Right cardiac atrium (tissue), 5 donors: Measurements from ENCODE around the gene FMC1. TPM values are rescaled to one million over a fixed set of nuclear protein-coding genes. Genes with fewer than 3 reads are reported as not detected.
"Not testable (repeated sequence)": the region's sequence is repeated elsewhere in the genome, so short reads cannot be mapped to it uniquely, and the experiment has no call there.

ENCODE experiments used
- ATAC-seq, 2 donors: fragments of 200-7000 bp; cut with Tn5 transposase; one replicate each; pipeline versions ENCODE4 v1.8.0 to v1.9.1; 2020; ENCODE audit warnings: moderate library complexity in 2 of 2, mild to moderate bottlenecking in 1 of 2
- DNase-seq, 3 donors: peaks; one replicate each; pipeline ENCODE4 v3.0.0-alpha.2; 2020
- H3K27ac ChIP-seq: one replicate; pipeline ENCODE4 v1.5.1; 2013; ENCODE audit warnings: mild to moderate bottlenecking, low read length, control low read depth, moderate library complexity
- H3K27me3 ChIP-seq: one replicate; pipeline ENCODE4 v1.6.1; 2013; ENCODE audit not compliant: control insufficient read depth, insufficient read depth
- H3K4me1 ChIP-seq: one replicate; pipeline ENCODE4 v1.6.1; 2013; ENCODE audit warnings: low read length; ENCODE audit not compliant: control insufficient read depth, insufficient read depth
- H3K4me3 ChIP-seq: one replicate; pipeline ENCODE4 v1.5.1; 2013; ENCODE audit warnings: low read length, control low read depth
- H3K9me3 ChIP-seq: one replicate; pipeline ENCODE4 v1.6.1; 2013; ENCODE audit warnings: low read length; ENCODE audit not compliant: control insufficient read depth
- WGBS: extraction: QIAGEN DNeasy Blood & Tissue Kit; methylation state at CpG from one replicate; pipeline ENCODE4 v1.1.7; 2013; 5-methylcytosine and 5-hydroxymethylcytosine counted together
- intact Hi-C, 4 donors: fragments of 100-400 bp; cut with DNase I; formaldehyde crosslinking; loops; one replicate each; pipeline versions ENCODE4 v1.11.0 to v1.14.0; 2022 to 2023
- polyA plus RNA-seq: library from polyadenylated mRNA; stranded (reverse); fragments of 200-250 nt; gene quantifications from one replicate; pipeline ENCODE4 v1.2.3, GENCODE V29; 2013
- total RNA-seq, 4 donors: library from RNA; stranded (reverse); fragmentation: NEBNext Ultra II Directional; extraction: Animal tissue kit (Norgen Biotek cat#: 25700); gene quantifications; one replicate each; pipeline ENCODE4 v1.2.1, GENCODE V29; 2021
- donor health status: healthy with polysubstance abuse.
- donor health status: DM: no; HTN: yes; CAD: no.
- donor health status: DM: no; HTN: no; CAD: no.
- donor health status: DM: no; HTN: yes; CAD: no; lungs with severe emphysema.
- donor health status: DM: yes; HTN: yes; CAD: no.

Gene FMC1
- total and polyA plus RNA-seq, 5 donors, result 30.7 to 67.4 (median 48.7) TPM

- no peaks in the 10 kb centered on the region for H3K4me1 ChIP-seq
- peak; percentile 98 to 99 (median 99) for DNase-seq
- peak overlapping the region; percentile 75 for H3K4me3 ChIP-seq
- no peaks in the 10 kb centered on the region for H3K9me3 ChIP-seq
- H3K27ac ChIP-seq, result peak overlapping the region; percentile 95
- no peaks in the 10 kb centered on the region for H3K27me3 ChIP-seq
- peak; percentile 91 to 96 for ATAC-seq
- WGBS, result 2% methylated on average over 66 of the region's 66 CpGs
- intact Hi-C loops, result loop anchor here in 1 of 4 donors (1.0 kb wide), 1 partner anchor 19 kb away; the partner anchor contains the start of gene LUC7L2
Observed at GRCh38 chr7:139340037-139340807, 915 bp upstream of the FMC1 start.

- ATAC-seq (no peak), DNase-seq (peak in 1 of 3 donors; percentile 76)
- H3K27ac ChIP-seq, result peak overlapping the region; percentile 95
- H3K4me1 ChIP-seq, result no peaks in the 10 kb centered on the region
- intact Hi-C loops, result loop anchor here in 1 of 4 donors (1.0 kb wide), 1 partner anchor 19 kb away; the partner anchor contains the start of gene LUC7L2
- WGBS, result under 1% methylated on average over 9 of the region's 9 CpGs
- no peaks in the 10 kb centered on the region for H3K27me3 ChIP-seq
- H3K4me3 ChIP-seq, result peak overlapping the region; percentile 75
- H3K9me3 ChIP-seq, result no peaks in the 10 kb centered on the region
Observed at GRCh38 chr7:139340808-139341057, 404 bp upstream of the FMC1 start.

GRCh38 chr7:139341776-139342226, 664 bp downstream of the FMC1 start:
- DNase-seq (no peak), ATAC-seq (no peak)
- 0% methylated on average over 9 of the region's 9 CpGs for WGBS
- H3K27ac ChIP-seq, result peak overlapping the region; percentile 95
- no peaks in the 10 kb centered on the region for H3K27me3 ChIP-seq
- no peaks in the 10 kb centered on the region for H3K4me1 ChIP-seq
- H3K9me3 ChIP-seq, result no peaks in the 10 kb centered on the region
- peak overlapping the region; percentile 75 for H3K4me3 ChIP-seq
- intact Hi-C loops, result no loop called here

GRCh38 chr7:139345042-139345441, 3.9 kb downstream of the FMC1 start:
- WGBS, result 95% methylated on average over 1 of the region's 1 CpG
- H3K4me1 ChIP-seq, result no peaks in the 10 kb centered on the region
- H3K27me3 ChIP-seq, result no peaks in the 10 kb centered on the region
- no peak for ATAC-seq
- DNase-seq, result no peak
- intact Hi-C loops, result no loop called here
- H3K27ac ChIP-seq, result no peak overlapping the region
- no peaks in the 10 kb centered on the region for H3K9me3 ChIP-seq
- H3K4me3 ChIP-seq, result no peak overlapping the region

- H3K27ac ChIP-seq, result no peak overlapping the region
- H3K4me1 ChIP-seq, result no peaks in the 10 kb centered on the region
- H3K27me3 ChIP-seq, result no peaks in the 10 kb centered on the region
- ATAC-seq (no peak), DNase-seq (no peak)
- H3K4me3 ChIP-seq, result no peak overlapping the region
- no peaks in the 10 kb centered on the region for H3K9me3 ChIP-seq
- 74% methylated on average over 2 of the region's 2 CpGs for WGBS
- intact Hi-C loops, result no loop called here
Observed at GRCh38 chr7:139351027-139351426, 9.9 kb downstream of the FMC1 start.

- DNase-seq (no peak), ATAC-seq (no peak)
- no peak overlapping the region for H3K27ac ChIP-seq
- no peaks in the 10 kb centered on the region for H3K9me3 ChIP-seq
- no peaks in the 10 kb centered on the region for H3K27me3 ChIP-seq
- no peak overlapping the region for H3K4me3 ChIP-seq
- intact Hi-C loops, result no loop called here
- 95% methylated on average over 2 of the region's 2 CpGs for WGBS
- no peaks in the 10 kb centered on the region for H3K4me1 ChIP-seq
Observed at GRCh38 chr7:139354729-139355128, 13.6 kb downstream of the FMC1 start.

- Histone ChIP-seq H3K27me3 (no peaks in the 10 kb centered on the region), H3K4me3 (no peak overlapping the region), H3K9me3 (no peaks in the 10 kb centered on the region), H3K4me1 (no peaks in the 10 kb centered on the region), H3K27ac (no peak overlapping the region)
- 93% methylated on average over 1 of the region's 1 CpG for WGBS
- DNase-seq, result no peak
- intact Hi-C loops, result no loop called here
- ATAC-seq, result no peak
Observed at GRCh38 chr7:139355320-139355719, 14.2 kb downstream of the FMC1 start.

GRCh38 chr7:139357729-139358506, 16.8 kb downstream of the FMC1 start:
- H3K9me3 ChIP-seq, H3K27me3 ChIP-seq, H3K4me1 ChIP-seq, ATAC-seq, intact Hi-C loops, DNase-seq, H3K4me3 ChIP-seq, H3K27ac ChIP-seq: not testable (repeated sequence)
- WGBS, result 91% methylated on average over 27 of the region's 27 CpGs

GRCh38 chr7:139358541-139359365, 17.6 kb downstream of the FMC1 start:
- peak overlapping the region; percentile 80 for H3K4me3 ChIP-seq
- H3K9me3 ChIP-seq, result no peaks in the 10 kb centered on the region
- H3K27me3 ChIP-seq, result no peaks in the 10 kb centered on the region
- ATAC-seq (peak; percentile 8 to 30), DNase-seq (no peak)
- H3K27ac ChIP-seq, result peak overlapping the region; percentile 95
- H3K4me1 ChIP-seq, result peaks cover 7% of the 10 kb centered on the region
- 2% methylated on average over 39 of the region's 39 CpGs for WGBS
- intact Hi-C loops, result loop anchor here in 1 of 4 donors (1.0 kb wide), 1 partner anchor 18 kb away; no protein-coding TSS in a partner anchor

GRCh38 chr7:139359366-139360209, 18.5 kb downstream of the FMC1 start, which contains the start of gene LUC7L2:
Gene LUC7L2 (plus strand): TSS chr7:139359894. CDS start chr7:139360262, 368 bp downstream.
- H3K27me3 ChIP-seq, result no peaks in the 10 kb centered on the region
- intact Hi-C loops, result loop anchor here in 1 of 4 donors (1.0 kb wide), 1 partner anchor 19 kb away; no protein-coding TSS in a partner anchor
- peak; percentile 97 to 98 for ATAC-seq
- WGBS, result under 1% methylated on average over 98 of the region's 98 CpGs
- DNase-seq, result peak; percentile 99 to 100 (median 100)
- peak within 1 kb of the TSS; percentile 95 for H3K27ac ChIP-seq
- peaks cover 7% of the 10 kb centered on the region for H3K4me1 ChIP-seq
- peak within 1 kb of the TSS; percentile 80 for H3K4me3 ChIP-seq
- no peaks in the 10 kb centered on the region for H3K9me3 ChIP-seq
